COLO829 (cell line): ENCODE results near the gene PIK3CG.
"Not testable (repeated sequence)": the region's sequence is repeated elsewhere in the genome, so short reads cannot be mapped to it uniquely, and the experiment has no call there.

Experiments used
- DNase-seq: peaks from one replicate; pipeline ENCODE4 v3.0.0; 2012; ENCODE audit warnings: low spot score

The PIK3CG gene

GRCh38 chr7:106938803-106939202 is 73.7 kb downstream of the PIK3CG start:
- DNase-seq, result no peak

DNA sequence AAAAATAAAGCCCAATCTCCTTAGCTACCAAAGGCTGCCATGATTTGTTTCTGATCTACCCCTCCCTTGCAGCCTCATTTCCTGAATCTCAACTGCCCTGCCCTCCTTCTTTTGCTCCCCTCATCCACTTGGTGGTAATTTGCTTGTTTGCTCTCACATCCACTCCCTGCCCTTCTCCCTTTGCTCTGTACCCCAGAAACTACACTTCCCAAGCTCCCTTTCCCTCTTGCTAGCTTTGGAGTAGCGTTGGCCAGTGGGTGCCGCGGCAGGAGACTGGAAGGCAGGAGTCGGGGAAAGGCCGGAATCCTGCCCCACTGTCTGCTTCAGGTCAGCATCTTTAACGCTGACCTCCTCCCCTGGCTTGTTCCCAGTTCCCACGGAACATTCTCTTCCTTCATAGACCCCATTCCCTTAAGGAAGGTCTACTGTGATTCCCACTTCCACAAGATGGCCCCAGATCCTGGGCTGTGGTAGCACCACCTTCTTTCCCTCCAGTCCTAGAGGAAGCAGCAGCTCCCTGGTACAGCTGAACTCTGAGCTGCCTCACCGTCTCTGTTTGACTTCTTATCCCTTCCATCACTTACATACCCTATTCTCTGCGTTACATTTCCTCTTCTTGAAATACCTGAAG is 79.1 kb downstream of the PIK3CG start:
- no peak for DNase-seq

GRCh38 chr7:106947244-106947728 is 82.2 kb downstream of the PIK3CG start:
- peak; percentile 84 for DNase-seq

DNA sequence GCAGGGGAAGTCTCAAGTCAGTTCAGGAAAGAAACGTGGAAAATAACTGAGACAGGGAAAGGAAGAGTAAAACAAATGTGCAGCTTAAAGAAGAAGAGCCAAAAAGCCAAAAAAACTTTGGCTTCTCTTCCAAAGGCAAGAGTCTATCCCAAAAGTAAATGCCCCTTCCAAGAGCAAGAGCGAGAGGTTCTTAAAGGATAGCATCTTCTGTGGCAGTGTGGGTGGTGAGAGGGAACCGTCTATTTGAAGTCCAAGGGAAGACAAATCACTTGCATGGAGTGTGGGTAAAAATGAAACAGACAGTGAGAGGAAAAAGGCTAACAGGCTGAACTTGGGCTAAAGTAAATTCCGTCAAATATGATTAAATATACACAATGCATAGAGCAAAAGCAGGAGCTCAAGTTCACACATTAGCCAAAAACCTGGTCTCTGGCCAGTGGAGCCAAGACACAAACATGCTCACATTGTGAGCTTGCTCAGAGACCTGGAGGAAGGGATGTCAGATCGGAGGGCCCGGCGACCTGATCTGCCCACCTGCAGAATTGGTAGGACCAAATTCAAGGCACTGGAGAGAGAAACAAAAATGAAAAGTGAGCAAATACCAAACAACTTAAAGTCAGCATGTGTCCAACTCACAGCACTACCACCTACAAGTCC is 87.0 kb downstream of the PIK3CG start:
- no peak for DNase-seq

DNA sequence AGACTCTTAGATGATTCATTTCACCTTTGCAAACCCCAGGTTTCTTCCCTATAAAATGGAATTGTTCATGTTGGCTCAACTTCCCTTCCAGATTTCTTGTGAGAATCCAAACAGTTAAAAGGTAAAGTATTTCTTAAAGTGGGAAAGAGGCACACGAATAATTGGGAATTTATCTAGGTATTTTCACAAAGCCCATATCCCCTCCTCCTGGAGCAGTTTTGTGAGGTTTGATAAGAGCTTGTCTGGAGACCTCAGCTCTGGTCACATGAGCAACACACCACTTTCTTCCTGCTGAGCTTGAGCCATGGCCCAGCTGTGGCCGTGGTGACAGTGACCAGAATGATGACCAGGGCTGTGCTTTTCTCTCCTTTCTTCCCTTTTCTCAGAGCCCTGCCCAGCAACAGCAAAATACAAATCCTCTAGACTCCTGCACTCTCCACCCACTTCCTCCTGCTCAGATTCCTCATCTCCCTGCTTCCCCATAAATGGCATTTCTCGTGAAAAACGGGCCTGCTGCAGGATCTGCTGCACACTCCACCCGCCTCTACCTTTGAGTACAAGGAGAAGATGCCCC is 87.7 kb downstream of the PIK3CG start:
- DNase-seq, result no peak

DNA sequence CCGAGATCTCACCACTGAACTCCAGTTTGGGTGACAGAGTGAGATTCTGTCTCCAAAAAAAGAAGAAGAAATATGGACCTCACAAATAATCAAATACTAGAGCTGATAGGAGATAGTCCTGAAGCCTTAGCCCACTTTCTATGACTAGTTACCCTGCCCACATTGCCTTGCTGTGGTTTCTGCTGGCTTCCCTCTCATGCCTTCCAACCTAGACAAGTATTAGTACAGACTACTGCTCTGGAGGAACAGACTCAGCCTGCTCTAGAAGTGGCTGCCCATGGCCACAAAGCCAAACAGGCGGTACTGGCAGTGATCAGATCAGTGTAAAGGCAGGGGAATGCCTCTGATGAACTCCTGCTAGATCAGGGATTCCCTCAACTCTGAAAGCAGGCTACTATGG is 89.8 kb downstream of the PIK3CG start:
- DNase-seq, result no peak

DNA sequence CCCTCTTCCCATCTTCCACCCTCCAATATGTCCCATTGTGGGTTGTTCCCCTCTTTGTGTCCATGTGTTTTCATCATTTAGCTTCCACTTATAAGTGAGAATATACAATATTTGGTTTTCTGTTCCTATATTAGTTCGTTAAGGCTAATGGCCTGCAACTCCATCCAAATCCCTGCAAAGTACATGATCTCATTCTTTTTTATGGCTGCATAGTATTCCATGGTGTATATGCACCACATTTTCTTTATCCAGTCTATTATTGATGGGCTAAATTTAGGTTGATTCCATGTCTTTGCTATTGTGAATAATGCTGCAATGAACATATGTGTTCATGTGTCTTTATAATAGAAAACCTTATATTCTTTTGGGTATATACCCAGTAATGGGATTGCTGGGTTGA is 90.8 kb downstream of the PIK3CG start:
- DNase-seq, result not testable (repeated sequence)
